ENCODE results near the gene TMEM171. TPM values are rescaled to one million over a fixed set of nuclear protein-coding genes. Genes with fewer than 3 reads are reported as not detected.

Gene TMEM171
- total and polyA plus RNA-seq, 2 experiments from 2014 or later = 1.9 to 2.9 TPM

GRCh38 chr5:73140801-73141200 is 20.4 kb downstream of the TMEM171 start (continued):
- TF ChIP-seq ZNF462 (CRISPR knock-in tag; IDR thresholded peaks at IDR 0.05) = no peak
- no peak for TF ChIP-seq EZH2phosphoT487 (IDR thresholded peaks at IDR 0.05; ENCODE audit: unreplicated experiment)
- no peak for TF ChIP-seq STAT1 (IDR thresholded peaks at IDR 0.05; ENCODE audit: unreplicated experiment)
- TF ChIP-seq NANOG (IDR thresholded peaks at IDR 0.05; ENCODE audit: borderline replicate concordance) = no peak
- TF ChIP-seq, protein P1, sequence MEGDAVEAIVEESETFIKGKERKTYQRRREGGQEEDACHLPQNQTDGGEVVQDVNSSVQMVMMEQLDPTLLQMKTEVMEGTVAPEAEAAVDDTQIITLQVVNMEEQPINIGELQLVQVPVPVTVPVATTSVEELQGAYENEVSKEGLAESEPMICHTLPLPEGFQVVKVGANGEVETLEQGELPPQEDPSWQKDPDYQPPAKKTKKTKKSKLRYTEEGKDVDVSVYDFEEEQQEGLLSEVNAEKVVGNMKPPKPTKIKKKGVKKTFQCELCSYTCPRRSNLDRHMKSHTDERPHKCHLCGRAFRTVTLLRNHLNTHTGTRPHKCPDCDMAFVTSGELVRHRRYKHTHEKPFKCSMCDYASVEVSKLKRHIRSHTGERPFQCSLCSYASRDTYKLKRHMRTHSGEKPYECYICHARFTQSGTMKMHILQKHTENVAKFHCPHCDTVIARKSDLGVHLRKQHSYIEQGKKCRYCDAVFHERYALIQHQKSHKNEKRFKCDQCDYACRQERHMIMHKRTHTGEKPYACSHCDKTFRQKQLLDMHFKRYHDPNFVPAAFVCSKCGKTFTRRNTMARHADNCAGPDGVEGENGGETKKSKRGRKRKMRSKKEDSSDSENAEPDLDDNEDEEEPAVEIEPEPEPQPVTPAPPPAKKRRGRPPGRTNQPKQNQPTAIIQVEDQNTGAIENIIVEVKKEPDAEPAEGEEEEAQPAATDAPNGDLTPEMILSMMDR (conservative IDR thresholded peaks at IDR 0.05; ENCODE audit: low read depth in 2 of 2) = no peak
- TF ChIP-seq ZNF114 (CRISPR knock-in tag; IDR thresholded peaks at IDR 0.05) = no peak

GRCh38 chr5:73142035-73142434 is 21.7 kb downstream of the TMEM171 start:
- no peaks in the 10 kb centered on the region for H3K4me1 Mint-ChIP-seq
- TF ChIP-seq, protein P1 (conservative IDR thresholded peaks at IDR 0.05; ENCODE audit: low read depth in 2 of 2) = peak in 1 of 2 experiments; percentile 39; a peak in 2 of 4 replicates
- TF ChIP-seq STAT1 (IDR thresholded peaks at IDR 0.05; ENCODE audit: unreplicated experiment) = no peak

More at GRCh38 chr5:73142035-73142434, 21.7 kb downstream of the TMEM171 start:
- no peak overlapping the region for H3K4me3 Mint-ChIP-seq
- H3K4me2 ChIP-seq = no peak overlapping the region
- no peaks in the 10 kb centered on the region for H3K4me1 ChIP-seq (ENCODE audit: insufficient read depth)
- H3K27ac Mint-ChIP-seq = no peak overlapping the region
- H3K9me2 ChIP-seq (ENCODE audit: insufficient read depth) = peaks cover 3% of the 10 kb centered on the region; the same call in 1 of the 2 replicates
- no peaks in the 10 kb centered on the region for H3F3A ChIP-seq (replicated peaks; ENCODE audit: low read depth)
- no peaks in the 10 kb centered on the region for H3K36me3 ChIP-seq (ENCODE audit: insufficient read depth)
- no peaks in the 10 kb centered on the region for H3K27me3 ChIP-seq (ENCODE audit: insufficient read depth)
- no peaks in the 10 kb centered on the region for H4K20me1 ChIP-seq (replicated peaks; ENCODE audit: insufficient read depth)
- no peaks in the 10 kb centered on the region for H3K36me3 Mint-ChIP-seq (ENCODE audit: low read depth)
- peaks cover 3% of the 10 kb centered on the region for H3K27me3 Mint-ChIP-seq (ENCODE audit: insufficient read depth, low read depth, poor library complexity)
- ATAC-seq (peak; percentile 71), DNase-seq (ENCODE audit: low spot score) (no peak)
- H3K9me3 Mint-ChIP-seq = no peaks in the 10 kb centered on the region
- H2AFZ ChIP-seq = no peak overlapping the region
- no peaks in the 10 kb centered on the region for H3K79me2 ChIP-seq (replicated peaks; ENCODE audit: insufficient read depth)
- no peak overlapping the region for H3K4me3 ChIP-seq
- H3K27ac ChIP-seq (ENCODE audit: low read depth) = no peak overlapping the region
